DND-41 (cell line): ENCODE data around the gene PGM2L1.

ENCODE experiments used
- EZH2 ChIP-seq: IDR thresholded peaks from 3 replicates; pipeline ENCODE4 v1.6.1; 2012; ENCODE audit warnings: borderline replicate concordance, low read depth, mild to moderate bottlenecking, moderate library complexity, low read length, inconsistent platforms; ENCODE audit not compliant: severe bottlenecking
- TF ChIP-seq, protein P1 (sequence below): IDR thresholded peaks from 2 replicates; pipeline ENCODE4 v1.5.1; 2012; ENCODE audit warnings: borderline replicate concordance, low read length, moderate library complexity, mild to moderate bottlenecking; ENCODE audit not compliant: poor library complexity, severe bottlenecking; ENCODE audit errors: extremely low read depth

DNA sequence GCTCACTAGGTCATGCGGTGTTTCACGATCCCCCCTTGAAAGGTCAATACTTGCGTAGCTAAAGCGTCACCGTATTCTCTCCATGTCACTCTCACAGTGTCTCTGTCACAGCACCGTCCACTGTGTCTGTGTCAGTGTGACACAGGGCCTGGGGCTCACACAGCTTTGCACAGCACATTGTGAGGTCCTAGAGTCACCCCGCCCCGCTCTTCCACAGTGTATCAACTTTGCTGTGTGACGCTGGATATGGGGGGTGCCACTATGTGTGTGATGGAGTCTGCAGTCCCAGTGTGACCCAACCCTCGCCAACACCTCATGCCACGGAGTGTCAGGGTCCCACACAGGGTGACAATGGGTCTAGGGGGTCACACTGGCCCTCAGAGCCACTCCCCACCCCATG is 87.4 kb downstream of the PGM2L1 start:
- TF ChIP-seq, protein P1, sequence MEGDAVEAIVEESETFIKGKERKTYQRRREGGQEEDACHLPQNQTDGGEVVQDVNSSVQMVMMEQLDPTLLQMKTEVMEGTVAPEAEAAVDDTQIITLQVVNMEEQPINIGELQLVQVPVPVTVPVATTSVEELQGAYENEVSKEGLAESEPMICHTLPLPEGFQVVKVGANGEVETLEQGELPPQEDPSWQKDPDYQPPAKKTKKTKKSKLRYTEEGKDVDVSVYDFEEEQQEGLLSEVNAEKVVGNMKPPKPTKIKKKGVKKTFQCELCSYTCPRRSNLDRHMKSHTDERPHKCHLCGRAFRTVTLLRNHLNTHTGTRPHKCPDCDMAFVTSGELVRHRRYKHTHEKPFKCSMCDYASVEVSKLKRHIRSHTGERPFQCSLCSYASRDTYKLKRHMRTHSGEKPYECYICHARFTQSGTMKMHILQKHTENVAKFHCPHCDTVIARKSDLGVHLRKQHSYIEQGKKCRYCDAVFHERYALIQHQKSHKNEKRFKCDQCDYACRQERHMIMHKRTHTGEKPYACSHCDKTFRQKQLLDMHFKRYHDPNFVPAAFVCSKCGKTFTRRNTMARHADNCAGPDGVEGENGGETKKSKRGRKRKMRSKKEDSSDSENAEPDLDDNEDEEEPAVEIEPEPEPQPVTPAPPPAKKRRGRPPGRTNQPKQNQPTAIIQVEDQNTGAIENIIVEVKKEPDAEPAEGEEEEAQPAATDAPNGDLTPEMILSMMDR, result no peak
- no peak for TF ChIP-seq EZH2
